HEK293 (cell line): Measurements from ENCODE around the gene EXD3.
"Not testable (repeated sequence)": the region's sequence is repeated elsewhere in the genome, so short reads cannot be mapped to it uniquely, and the experiment has no call there.

Source experiments
- CTCF ChIA-PET: fragments of 350-600 bp; formaldehyde crosslinking; extraction: SDS; loops from one replicate; lab custom pipeline; 2021; ENCODE audit warnings: antibody characterized with exemption; lab: Yijun Ruan, JAX
- POLR2A ChIA-PET: fragments of 300-600 bp; formaldehyde crosslinking; extraction: SDS; loops from one replicate; lab custom pipeline; 2020; ENCODE audit warnings: antibody characterized with exemption, inconsistent platforms; lab: Yijun Ruan, JAX
- H3K27ac ChIP-seq: fragments of 200-500 bp; sonication (Bioruptor generic); 2 replicates; pipeline ENCODE4 v1.5.1; 2014; ENCODE audit warnings: low read depth, low read length, control low read depth, inconsistent platforms; ENCODE audit errors: extremely low read depth
- H3K36me3 ChIP-seq, 2 experiments: fragments of 200-500 bp in 1 of 2; sonication (Bioruptor generic) in 1 of 2; 1 replicate in 1 of 2; 2 replicates in 1 of 2; pipeline ENCODE4 v1.5.1; 2014 to 2017; ENCODE audit warnings: inconsistent platforms in 2 of 2, low read length in 2 of 2; ENCODE audit not compliant: control insufficient read depth in 2 of 2, insufficient read depth in 1 of 2
- H3K4me1 ChIP-seq: fragments of 200-500 bp; sonication (Bioruptor generic); 2 replicates; pipeline ENCODE4 v1.5.1; 2014; ENCODE audit warnings: mild to moderate bottlenecking, low read length, inconsistent platforms; ENCODE audit not compliant: control insufficient read depth, insufficient read depth
- H3K4me3 ChIP-seq: 2 replicates; pipeline ENCODE4 v1.5.1; 2011; ENCODE audit warnings: low read depth, mild to moderate bottlenecking, control low read depth, low read length, moderate library complexity
- H3K9me3 ChIP-seq: fragments of 200-500 bp; sonication (Bioruptor generic); 2 replicates; pipeline ENCODE4 v1.5.1; 2014; ENCODE audit warnings: low read depth, low read length, inconsistent platforms; ENCODE audit not compliant: control insufficient read depth, insufficient read depth
- GLIS1 ChIP-seq: fragments of 450-650 bp; formaldehyde crosslinking; IDR thresholded peaks from 2 replicates; pipeline ENCODE4 v1.5.1; 2016; ENCODE audit warnings: missing biosample characterization, missing genetic modification characterization
- HOXC10 ChIP-seq: sonication (generic); formaldehyde crosslinking; IDR thresholded peaks from 2 replicates; pipeline ENCODE4 v1.8.1; 2023; ENCODE audit warnings: mild to moderate bottlenecking, missing genetic modification reagents
- TCF7L2 ChIP-seq: IDR thresholded peaks from 2 replicates; pipeline ENCODE4 v1.6.1; 2011; ENCODE audit warnings: low read depth, mild to moderate bottlenecking, inconsistent platforms, low read length, moderate library complexity, borderline replicate concordance
- ZBTB1 ChIP-seq: fragments of 450-650 bp; formaldehyde crosslinking; IDR thresholded peaks from 2 replicates; pipeline ENCODE4 v1.5.1; 2016; ENCODE audit warnings: missing biosample characterization, missing genetic modification characterization
- ZNF140 ChIP-seq: fragments of 450-650 bp; formaldehyde crosslinking; IDR thresholded peaks from 2 replicates; pipeline ENCODE4 v1.5.1; 2016; ENCODE audit warnings: missing biosample characterization, missing genetic modification characterization
- ZNF529 ChIP-seq: fragments of 450-650 bp; formaldehyde crosslinking; IDR thresholded peaks from 2 replicates; pipeline ENCODE4 v1.5.1; 2017; ENCODE audit warnings: missing genetic modification characterization, missing biosample characterization; ENCODE audit not compliant: insufficient replicate concordance
- ZNF596 ChIP-seq: fragments of 450-650 bp; IDR thresholded peaks from 2 replicates; pipeline ENCODE4 v1.5.0; 2018; ENCODE audit warnings: missing biosample characterization, mild to moderate bottlenecking, missing genetic modification characterization, moderate library complexity
- ZNF629 ChIP-seq: fragments of 450-650 bp; formaldehyde crosslinking; IDR thresholded peaks from 2 replicates; pipeline ENCODE4 v1.5.1; 2017; ENCODE audit warnings: missing biosample characterization, missing genetic modification characterization
- ZNF645 ChIP-seq: fragments of 450-650 bp; formaldehyde crosslinking; IDR thresholded peaks from 2 replicates; pipeline ENCODE4; 2016; ENCODE audit warnings: missing biosample characterization, missing genetic modification characterization
- ZSCAN23 ChIP-seq: fragments of 450-650 bp; formaldehyde crosslinking; IDR thresholded peaks from 2 replicates; pipeline ENCODE4 v1.5.1; 2016; ENCODE audit warnings: missing biosample characterization, missing genetic modification characterization
- TF ChIP-seq, protein P1 (sequence below): fragments of 450-650 bp; IDR thresholded peaks from 2 replicates; pipeline ENCODE4 v1.5.1; 2018; ENCODE audit warnings: missing biosample characterization, missing genetic modification characterization

The EXD3 gene

GRCh38 chr9:137452761-137453642, 30.0 kb upstream of the EXD3 start (continued):
- TF ChIP-seq ZSCAN23 (tag by site-specific recombination) (no peak), ZNF529 (tag by site-specific recombination) (no peak), ZBTB1 (no peak)

GRCh38 chr9:137452006-137452760, 29.2 kb upstream of the EXD3 start:
- no peak overlapping the region for H3K4me3 ChIP-seq
- H3K9me3 ChIP-seq, result no peaks in the 10 kb centered on the region
- POLR2A ChIA-PET, result no interaction called here
- no peaks in the 10 kb centered on the region for H3K4me1 ChIP-seq
- no peak overlapping the region for H3K27ac ChIP-seq
- H3K36me3 ChIP-seq, result peaks cover 0 to 64% of the 10 kb centered on the region in 2 experiments; a peak in 2 of 3 replicates
- peak; percentile 98 for TF ChIP-seq GLIS1 (tag by site-specific recombination)
- no peak for TF ChIP-seq ZNF140
- TF ChIP-seq ZNF645 (tag by site-specific recombination), result no peak
- no peak for TF ChIP-seq ZNF629 (tag by site-specific recombination)
- TF ChIP-seq HOXC10 (CRISPR knock-in tag), result no peak
- TF ChIP-seq, protein P1, sequence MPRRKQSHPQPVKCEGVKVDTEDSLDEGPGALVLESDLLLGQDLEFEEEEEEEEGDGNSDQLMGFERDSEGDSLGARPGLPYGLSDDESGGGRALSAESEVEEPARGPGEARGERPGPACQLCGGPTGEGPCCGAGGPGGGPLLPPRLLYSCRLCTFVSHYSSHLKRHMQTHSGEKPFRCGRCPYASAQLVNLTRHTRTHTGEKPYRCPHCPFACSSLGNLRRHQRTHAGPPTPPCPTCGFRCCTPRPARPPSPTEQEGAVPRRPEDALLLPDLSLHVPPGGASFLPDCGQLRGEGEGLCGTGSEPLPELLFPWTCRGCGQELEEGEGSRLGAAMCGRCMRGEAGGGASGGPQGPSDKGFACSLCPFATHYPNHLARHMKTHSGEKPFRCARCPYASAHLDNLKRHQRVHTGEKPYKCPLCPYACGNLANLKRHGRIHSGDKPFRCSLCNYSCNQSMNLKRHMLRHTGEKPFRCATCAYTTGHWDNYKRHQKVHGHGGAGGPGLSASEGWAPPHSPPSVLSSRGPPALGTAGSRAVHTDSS, result no peak
- TF ChIP-seq ZNF596, result no peak
- CTCF ChIA-PET, result no interaction called here

GRCh38 chr9:137451264-137452005, 28.5 kb upstream of the EXD3 start:
- H3K27ac ChIP-seq, H3K4me3 ChIP-seq, POLR2A ChIA-PET, H3K4me1 ChIP-seq, H3K9me3 ChIP-seq, CTCF ChIA-PET: not testable (repeated sequence)
- H3K36me3 ChIP-seq, result peaks cover 0 to 56% of the 10 kb centered on the region in 2 experiments; a peak in 2 of 3 replicates

GRCh38 chr9:137450539-137451222, 27.7 kb upstream of the EXD3 start:
- H3K36me3 ChIP-seq, result peaks cover 0 to 49% of the 10 kb centered on the region in 2 experiments; a peak in 2 of 3 replicates
- POLR2A ChIA-PET, H3K4me3 ChIP-seq, H3K9me3 ChIP-seq, CTCF ChIA-PET, H3K4me1 ChIP-seq, H3K27ac ChIP-seq: not testable (repeated sequence)
- TF ChIP-seq TCF7L2, result peak; percentile 21; the same call in 1 of the 2 replicates
